ENCODE measurements around the gene HOXC12.

DNA sequence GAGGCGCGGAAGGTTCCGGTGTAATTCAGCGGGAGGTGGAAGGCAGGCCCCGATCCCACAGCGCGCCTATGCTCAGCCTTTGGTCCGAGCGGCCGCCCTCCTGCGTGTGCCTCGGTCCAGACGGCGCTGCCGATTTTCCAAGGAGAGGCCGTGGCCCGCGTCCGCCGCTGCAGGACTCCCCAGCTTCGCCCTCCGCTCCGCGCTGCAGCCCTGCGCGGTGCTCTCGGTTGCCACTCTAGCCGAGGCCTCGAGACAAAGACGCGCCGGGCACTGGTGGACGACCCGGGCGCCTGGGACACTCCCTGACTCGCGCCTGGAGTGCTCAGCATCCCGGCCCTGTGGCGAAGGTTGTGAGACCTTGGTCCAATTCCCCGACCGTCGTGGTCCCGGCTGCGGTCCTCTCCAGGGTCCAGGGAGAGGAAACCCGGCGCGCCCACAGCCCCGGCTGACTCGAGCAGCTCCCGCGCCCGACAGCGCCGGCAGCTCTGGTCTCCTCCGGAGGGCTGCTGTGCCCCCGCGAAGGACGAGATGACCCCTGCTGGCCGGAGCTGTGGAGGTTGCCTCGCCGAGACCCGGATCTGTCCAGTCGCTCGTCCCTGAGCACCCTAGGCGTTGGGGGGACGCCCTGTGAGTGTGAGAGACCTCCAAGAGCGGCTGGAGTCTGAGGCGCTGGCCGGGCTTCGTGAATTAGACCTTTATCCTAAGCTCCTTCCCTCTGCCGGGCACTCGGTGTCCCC is 6.5 kb downstream of the HOXC12 start:
- no peak for TF ChIP-seq POLR2A (IDR thresholded peaks at IDR 0.05)
- TF ChIP-seq, protein P1, sequence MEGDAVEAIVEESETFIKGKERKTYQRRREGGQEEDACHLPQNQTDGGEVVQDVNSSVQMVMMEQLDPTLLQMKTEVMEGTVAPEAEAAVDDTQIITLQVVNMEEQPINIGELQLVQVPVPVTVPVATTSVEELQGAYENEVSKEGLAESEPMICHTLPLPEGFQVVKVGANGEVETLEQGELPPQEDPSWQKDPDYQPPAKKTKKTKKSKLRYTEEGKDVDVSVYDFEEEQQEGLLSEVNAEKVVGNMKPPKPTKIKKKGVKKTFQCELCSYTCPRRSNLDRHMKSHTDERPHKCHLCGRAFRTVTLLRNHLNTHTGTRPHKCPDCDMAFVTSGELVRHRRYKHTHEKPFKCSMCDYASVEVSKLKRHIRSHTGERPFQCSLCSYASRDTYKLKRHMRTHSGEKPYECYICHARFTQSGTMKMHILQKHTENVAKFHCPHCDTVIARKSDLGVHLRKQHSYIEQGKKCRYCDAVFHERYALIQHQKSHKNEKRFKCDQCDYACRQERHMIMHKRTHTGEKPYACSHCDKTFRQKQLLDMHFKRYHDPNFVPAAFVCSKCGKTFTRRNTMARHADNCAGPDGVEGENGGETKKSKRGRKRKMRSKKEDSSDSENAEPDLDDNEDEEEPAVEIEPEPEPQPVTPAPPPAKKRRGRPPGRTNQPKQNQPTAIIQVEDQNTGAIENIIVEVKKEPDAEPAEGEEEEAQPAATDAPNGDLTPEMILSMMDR (IDR thresholded peaks at IDR 0.05), result no peak

Data from thyroid gland (tissue), 4 donors.